Endothelial cell of umbilical vein (primary cell): ENCODE results near the gene MCC. TPM values are rescaled to one million over a fixed set of nuclear protein-coding genes. Genes with fewer than 3 reads are reported as not detected.

Experiments
- BruUV-seq: library from RNA; stranded (reverse); fragments of 400-500 nt; replicated peaks from 2 replicates; lab custom pipeline; 2021; lab: Mats Ljungman, UMichigan
- CTCF ChIA-PET: fragments of 300-600, 350-600 bp; sonication (Branson Sonifier 250); formaldehyde crosslinking; loops from one replicate; lab custom pipeline; 2021; ENCODE audit warnings: antibody characterized with exemption, inconsistent platforms; lab: Charles Lee
- POLR2A ChIA-PET: fragments of 300-600, 350-600 bp; sonication (Branson Sonifier 250); formaldehyde crosslinking; loops from one replicate; lab custom pipeline; 2021; ENCODE audit warnings: antibody characterized with exemption, inconsistent platforms; lab: Charles Lee
- DNase-seq: peaks from one replicate; pipeline ENCODE4 v3.0.0-alpha.2; 2011; ENCODE audit warnings: low read depth, low spot score
- FAIRE-seq: peaks from 2 replicates; lab custom pipeline; 2011; peaks lifted over from hg19 to GRCh38; lab: Jason Lieb, UNC
- H2AFZ ChIP-seq: 2 replicates; pipeline ENCODE4 v1.6.0; 2012; ENCODE audit warnings: low read depth, low read length, control low read depth, inconsistent platforms
- H3K27ac ChIP-seq: 2 replicates; pipeline ENCODE4 v1.5.1; 2011; ENCODE audit warnings: low read depth, mild to moderate bottlenecking, control low read depth, low read length, moderate library complexity; ENCODE audit not compliant: insufficient read depth
- H3K27me3 ChIP-seq, 2 experiments: 2 replicates each; pipeline versions ENCODE4 v1.6.0 to v1.6.1; 2011; ENCODE audit warnings: low read length in 2 of 2, mixed read lengths in 1 of 2; ENCODE audit not compliant: control insufficient read depth in 2 of 2, insufficient read depth in 2 of 2
- H3K36me3 ChIP-seq, 2 experiments: 2 replicates in 1 of 2; 3 replicates in 1 of 2; pipeline ENCODE4 v1.5.1; 2011; ENCODE audit warnings: low read length in 2 of 2, mild to moderate bottlenecking in 1 of 2, moderate library complexity in 1 of 2; ENCODE audit not compliant: control insufficient read depth in 2 of 2, insufficient read depth in 2 of 2; ENCODE audit errors: extremely low read depth in 1 of 2
- H3K4me1 ChIP-seq: 3 replicates; pipeline ENCODE4 v1.5.1; 2011; ENCODE audit warnings: mild to moderate bottlenecking, low read length; ENCODE audit not compliant: control insufficient read depth, insufficient read depth; ENCODE audit errors: extremely low read depth
- H3K4me2 ChIP-seq: 2 replicates; pipeline ENCODE4 v1.6.1; 2011; ENCODE audit warnings: low read length, control low read depth, mixed read lengths; ENCODE audit not compliant: insufficient read depth
- H3K4me3 ChIP-seq, 3 experiments: fragments of 200-600 bp in 1 of 3; sonication (generic), shearing (Covaris generic) in 1 of 3; replicated peaks in 1 of 3; 2 replicates each; pipeline ENCODE4 v1.5.1; 2011 to 2016; ENCODE audit warnings: control low read depth in 3 of 3, low read length in 3 of 3, mild to moderate bottlenecking in 2 of 3, inconsistent platforms in 1 of 3, low read depth in 1 of 3, moderate library complexity in 1 of 3; ENCODE audit not compliant: insufficient read depth in 1 of 3
- H3K79me2 ChIP-seq: 2 replicates; pipeline ENCODE4 v1.6.0; 2012; ENCODE audit warnings: low read length, inconsistent platforms; ENCODE audit not compliant: control insufficient read depth, insufficient read depth
- H3K9ac ChIP-seq: replicated peaks from 2 replicates; pipeline ENCODE3; 2011; ENCODE audit warnings: low read length, control low read depth; ENCODE audit not compliant: insufficient read depth; ENCODE audit errors: extremely low read depth
- H3K9me1 ChIP-seq: replicated peaks from 3 replicates; pipeline ENCODE4 v1.6.0; 2011; ENCODE audit warnings: mild to moderate bottlenecking, low read length; ENCODE audit not compliant: control insufficient read depth, insufficient read depth; ENCODE audit errors: extremely low read depth
- H3K9me3 ChIP-seq: replicated peaks from 2 replicates; pipeline ENCODE4 v1.5.1; 2012; ENCODE audit warnings: low read length, inconsistent platforms; ENCODE audit not compliant: control insufficient read depth, insufficient read depth
- H4K20me1 ChIP-seq: replicated peaks from 2 replicates; pipeline ENCODE3; 2011; ENCODE audit warnings: mild to moderate bottlenecking, low read length; ENCODE audit not compliant: control insufficient read depth, insufficient read depth; ENCODE audit errors: extremely low read depth
- CTCF ChIP-seq, 2 donors: IDR thresholded peaks; 1 replicate in 1 of 2; 2 replicates in 1 of 2; pipeline ENCODE4 v1.5.1; 2011; ENCODE audit warnings: low read length in 2 of 2, mild to moderate bottlenecking in 2 of 2, moderate library complexity in 2 of 2, control low read depth in 1 of 2, inconsistent platforms in 1 of 2, low read depth in 1 of 2; ENCODE audit not compliant: insufficient read depth in 1 of 2; ENCODE audit errors: extremely low read depth in 1 of 2
- EZH2 ChIP-seq: IDR thresholded peaks from 2 replicates; pipeline ENCODE4 v1.6.1; 2012; ENCODE audit warnings: borderline replicate concordance, low read depth, mild to moderate bottlenecking, moderate library complexity, low read length, inconsistent platforms; ENCODE audit not compliant: severe bottlenecking
- FOS ChIP-seq: IDR thresholded peaks from 2 replicates; pipeline ENCODE4 v1.6.1; 2011; ENCODE audit warnings: mild to moderate bottlenecking, low read length, moderate library complexity, borderline replicate concordance; ENCODE audit not compliant: insufficient read depth
- GATA2 ChIP-seq: IDR thresholded peaks from 2 replicates; pipeline ENCODE4 v1.7.0; 2011; ENCODE audit warnings: low read depth, mild to moderate bottlenecking, moderate library complexity, mixed read lengths, low read length; ENCODE audit not compliant: insufficient read length, insufficient read depth
- JUN ChIP-seq: IDR thresholded peaks from 2 replicates; pipeline ENCODE4 v1.6.1; 2011; ENCODE audit warnings: borderline replicate concordance, low read depth; ENCODE audit not compliant: insufficient read length, insufficient read depth
- MYC ChIP-seq: IDR thresholded peaks from one replicate; pipeline ENCODE4 v1.6.1; 2011; ENCODE audit warnings: mild to moderate bottlenecking, low read depth, low read length
- POLR2A ChIP-seq: IDR thresholded peaks from 2 replicates; pipeline ENCODE4 v1.6.1; 2012; ENCODE audit warnings: low read depth, mild to moderate bottlenecking, control low read depth, low read length
- POLR2AphosphoS5 ChIP-seq: IDR thresholded peaks from 2 replicates; pipeline ENCODE4 v1.6.1; 2012; ENCODE audit warnings: low read depth, mild to moderate bottlenecking, control low read depth, low read length, moderate library complexity; ENCODE audit not compliant: insufficient read depth
- dilution Hi-C: fragments of 300-500 bp; cut with MboI; formaldehyde crosslinking; loops from one replicate; pipeline ENCODE4 v1.15.0; 2019; ENCODE audit warnings: low sequenced_read_pairs; ENCODE audit not compliant: extremely low pct_ligation_motif_present
- intact Hi-C: fragments of 100-400 bp; cut with micrococcal nuclease; formaldehyde crosslinking; loops from one replicate; pipeline ENCODE4 v1.10.0; 2022
- polyA plus RNA-seq, 4 experiments: library from polyadenylated mRNA; depleted of rRNA in 3 of 4; stranded (reverse) in 3 of 4; unstranded in 1 of 4; fragments of >200 nt; gene quantifications; 2 replicates each; pipeline versions ENCODE4 v1.2.1 to v1.2.3, GENCODE V29; 2011 to 2012; ENCODE audit warnings: missing spikeins in 1 of 4
- total RNA-seq: library from RNA; stranded (reverse); gene quantifications from 2 replicates; pipeline ENCODE4 v1.2.3, GENCODE V29; 2021
- TF ChIP-seq, protein P1 (sequence below): IDR thresholded peaks from 2 replicates; pipeline ENCODE4 v1.6.1; 2011; ENCODE audit not compliant: insufficient read depth, insufficient read length

MCC gene
- total and polyA plus RNA-seq, 2 donors (not counting 3 experiments of a cell fraction or from before 2014, with no cell fraction given): 6.9 to 27.5 TPM

DNA sequence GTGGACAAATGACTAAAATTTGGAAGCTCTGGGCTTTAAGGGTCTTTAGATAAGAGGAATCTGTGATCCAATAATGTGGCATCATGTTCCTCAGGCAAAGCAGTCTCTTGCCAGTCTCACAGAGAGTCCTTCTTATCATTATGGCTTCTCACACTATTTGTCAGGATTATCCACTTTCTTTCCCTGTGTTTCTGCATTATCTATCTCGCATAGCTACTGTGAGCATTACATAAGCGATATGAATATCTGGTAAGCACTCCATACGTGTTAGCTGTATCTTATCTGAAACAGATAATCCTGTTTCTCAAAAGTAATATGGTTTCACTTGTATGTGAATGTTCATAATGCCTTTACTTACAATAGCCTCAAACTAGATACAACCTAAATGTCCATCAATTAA, 9.6 kb downstream of the MCC start:
- POLR2A ChIA-PET: no interaction called here
- dilution Hi-C loops: no loop called here
- BruUV-seq: no TSS peak

GRCh38 chr5:113474100-113474728, 14.0 kb downstream of the MCC start:
- no peaks in the 10 kb centered on the region for H3K9me1 ChIP-seq

More for the DNA sequence above, 9.6 kb downstream of the MCC start:
- CTCF ChIA-PET: no interaction called here
- TF ChIP-seq POLR2AphosphoS5: no peak
- no peak for TF ChIP-seq EZH2
- no peak for TF ChIP-seq POLR2A
- DNase-seq (no peak), FAIRE-seq (no peak)
- no peak overlapping the region for H3K4me3 ChIP-seq
- intact Hi-C loops: no loop called here
- no peaks in the 10 kb centered on the region for H3K36me3 ChIP-seq
- no peak overlapping the region for H3K4me2 ChIP-seq
- H3K27ac ChIP-seq: no peak overlapping the region
- peaks cover 2% of the 10 kb centered on the region for H4K20me1 ChIP-seq
- H2AFZ ChIP-seq: no peak overlapping the region
- no peaks in the 10 kb centered on the region for H3K79me2 ChIP-seq
- no peaks in the 10 kb centered on the region for H3K4me1 ChIP-seq
- H3K27me3 ChIP-seq: peaks cover 0 to 7% of the 10 kb centered on the region in 2 experiments
- no peaks in the 10 kb centered on the region for H3K9me1 ChIP-seq
- H3K9me3 ChIP-seq: no peaks in the 10 kb centered on the region
- no peak overlapping the region for H3K9ac ChIP-seq

More at GRCh38 chr5:113474100-113474728, 14.0 kb downstream of the MCC start:
- Histone ChIP-seq H2AFZ (no peak overlapping the region), H4K20me1 (no peaks in the 10 kb centered on the region), H3K9me3 (no peaks in the 10 kb centered on the region), H3K27ac (no peak overlapping the region), H3K9ac (no peak overlapping the region), H3K36me3 (no peaks in the 10 kb centered on the region), H3K79me2 (no peaks in the 10 kb centered on the region), H3K4me3 (no peak overlapping the region), H3K27me3 (peaks cover 0 to 4% of the 10 kb centered on the region in 2 experiments), H3K4me2 (no peak overlapping the region), H3K4me1 (no peaks in the 10 kb centered on the region)
- no TSS peak for BruUV-seq
- FAIRE-seq (no peak), DNase-seq (no peak)
- no peak for TF ChIP-seq POLR2A
- no peak for TF ChIP-seq FOS
- TF ChIP-seq JUN: no peak
- no peak for TF ChIP-seq MYC
- no peak for TF ChIP-seq EZH2
- TF ChIP-seq, protein P1, sequence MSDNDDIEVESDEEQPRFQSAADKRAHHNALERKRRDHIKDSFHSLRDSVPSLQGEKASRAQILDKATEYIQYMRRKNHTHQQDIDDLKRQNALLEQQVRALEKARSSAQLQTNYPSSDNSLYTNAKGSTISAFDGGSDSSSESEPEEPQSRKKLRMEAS: no peak
- no peak for TF ChIP-seq GATA2
- no peak for TF ChIP-seq CTCF (IDR thresholded peaks at IDR 0.05; ENCODE audit: extremely low read depth in 1 of 2, insufficient read depth in 1 of 2, low read depth in 1 of 2, low read length in 2 of 2)
- no peak for TF ChIP-seq POLR2AphosphoS5
- dilution Hi-C loops (no loop called here), intact Hi-C loops (no loop called here)
- POLR2A ChIA-PET: no interaction called here
- CTCF ChIA-PET: interaction anchor here (1.9 kb wide), 1 partner anchor 138 kb away, joined by 4 read pairs; no protein-coding TSS in a partner anchor
